ENCODE measurements around the gene SLC9C2. TPM values are rescaled to one million over a fixed set of nuclear protein-coding genes. Genes with fewer than 3 reads are reported as not detected.

SLC9C2 gene
- total RNA-seq, 2 experiments from 2014 or later, result not detected

DNA sequence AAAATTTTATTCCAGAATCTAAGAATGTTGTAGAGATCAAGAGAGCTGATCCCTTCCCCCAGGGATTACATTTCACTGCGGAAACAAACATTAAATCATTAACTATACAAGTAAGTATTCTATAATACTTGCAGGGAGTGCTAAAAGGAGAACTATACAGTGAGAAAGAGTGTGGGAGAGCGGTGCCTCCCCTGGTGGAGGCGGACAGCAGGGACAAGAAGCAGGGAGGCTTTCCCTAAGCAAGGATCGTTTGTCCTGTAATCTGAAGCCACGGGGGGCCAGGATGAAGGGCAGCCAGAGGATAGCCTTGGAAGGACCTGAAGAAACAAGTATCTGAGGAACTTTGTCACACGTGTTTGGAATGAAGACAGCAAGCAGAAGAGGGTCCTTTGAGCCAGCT lies 40.1 kb downstream of the SLC9C2 start:
- ATAC-seq (no peak), DNase-seq (no peak)
- peaks cover 1% of the 10 kb centered on the region for H3K36me3 Mint-ChIP-seq
- CTCF ChIA-PET, result no interaction called here
- H3K27ac Mint-ChIP-seq, result no peak overlapping the region
- peaks cover 6% of the 10 kb centered on the region for H3K9me3 Mint-ChIP-seq (ENCODE audit: low read depth)
- H3K4me3 Mint-ChIP-seq, result no peak overlapping the region
- no peaks in the 10 kb centered on the region for H3K4me1 Mint-ChIP-seq
- peaks cover 7% of the 10 kb centered on the region for H3K27me3 Mint-ChIP-seq

DNA sequence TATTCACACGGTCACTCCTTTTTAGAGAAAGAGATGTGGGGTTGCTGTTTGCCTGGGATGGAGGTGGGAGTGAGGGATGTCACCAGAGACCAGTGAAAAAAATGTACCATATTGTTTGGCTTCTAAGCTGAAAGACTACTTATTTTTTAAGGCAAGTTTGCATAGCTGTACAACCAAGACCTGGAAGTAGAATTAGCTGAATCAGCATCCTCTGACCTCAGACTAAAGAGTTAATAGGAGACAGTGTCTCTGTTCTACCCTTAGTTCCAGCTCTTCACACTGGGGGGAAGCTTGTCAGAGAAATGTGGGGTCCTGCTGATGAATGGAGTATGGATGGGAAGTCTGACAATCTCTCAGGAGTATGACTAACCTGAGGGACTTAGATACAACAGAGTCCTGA lies 41.6 kb downstream of the SLC9C2 start:
- peaks cover 2% of the 10 kb centered on the region for H3K27me3 Mint-ChIP-seq
- H3K27ac Mint-ChIP-seq, result no peak overlapping the region
- DNase-seq, result no peak
- CTCF ChIA-PET, result no interaction called here
- no peak overlapping the region for H3K4me3 Mint-ChIP-seq
- H3K4me1 Mint-ChIP-seq, result no peaks in the 10 kb centered on the region
- no peak for ATAC-seq
- no peaks in the 10 kb centered on the region for H3K36me3 Mint-ChIP-seq
- peaks cover 1% of the 10 kb centered on the region for H3K9me3 Mint-ChIP-seq (ENCODE audit: low read depth)

DNA sequence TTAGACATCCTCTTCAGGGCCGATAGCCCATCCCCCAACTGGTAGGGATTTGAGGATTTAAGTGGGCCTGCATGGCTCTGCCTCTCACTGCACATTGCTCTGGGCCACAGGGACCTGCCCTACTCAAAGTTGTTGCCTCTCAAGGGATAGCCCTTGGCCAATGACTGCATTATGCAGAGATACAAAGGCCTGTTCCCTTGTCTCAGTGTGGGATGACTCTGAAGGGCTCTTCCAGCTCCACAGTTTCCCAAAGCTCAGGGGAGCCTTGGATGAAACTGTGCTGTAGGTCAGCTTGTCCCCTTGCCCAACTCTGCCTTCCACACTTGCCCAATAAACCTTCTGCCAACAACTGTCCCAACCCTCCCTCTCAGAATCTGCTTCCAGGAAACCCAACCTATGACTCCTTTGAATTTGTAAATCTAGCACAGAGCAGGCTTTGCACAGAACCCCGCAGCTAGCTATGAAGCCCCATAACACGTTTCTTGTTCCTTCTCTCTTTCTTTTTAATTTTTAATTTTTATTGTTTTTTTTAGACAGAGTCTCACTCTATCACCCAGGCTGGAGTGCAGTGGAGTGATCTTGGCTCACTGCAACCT lies 42.5 kb downstream of the SLC9C2 start:
- no peak for DNase-seq
- no peaks in the 10 kb centered on the region for H3K36me3 Mint-ChIP-seq
- CTCF ChIA-PET, result interaction anchor here (0.9 kb wide), 1 partner anchor 10 kb away, joined by 3 read pairs; no protein-coding TSS in a partner anchor
- H3K4me3 Mint-ChIP-seq, result no peak overlapping the region
- no peak for ATAC-seq
- H3K9me3 Mint-ChIP-seq (ENCODE audit: low read depth), result no peaks in the 10 kb centered on the region
- H3K27ac Mint-ChIP-seq, result no peak overlapping the region
- H3K4me1 Mint-ChIP-seq, result no peaks in the 10 kb centered on the region
- H3K27me3 Mint-ChIP-seq, result no peaks in the 10 kb centered on the region

DNA sequence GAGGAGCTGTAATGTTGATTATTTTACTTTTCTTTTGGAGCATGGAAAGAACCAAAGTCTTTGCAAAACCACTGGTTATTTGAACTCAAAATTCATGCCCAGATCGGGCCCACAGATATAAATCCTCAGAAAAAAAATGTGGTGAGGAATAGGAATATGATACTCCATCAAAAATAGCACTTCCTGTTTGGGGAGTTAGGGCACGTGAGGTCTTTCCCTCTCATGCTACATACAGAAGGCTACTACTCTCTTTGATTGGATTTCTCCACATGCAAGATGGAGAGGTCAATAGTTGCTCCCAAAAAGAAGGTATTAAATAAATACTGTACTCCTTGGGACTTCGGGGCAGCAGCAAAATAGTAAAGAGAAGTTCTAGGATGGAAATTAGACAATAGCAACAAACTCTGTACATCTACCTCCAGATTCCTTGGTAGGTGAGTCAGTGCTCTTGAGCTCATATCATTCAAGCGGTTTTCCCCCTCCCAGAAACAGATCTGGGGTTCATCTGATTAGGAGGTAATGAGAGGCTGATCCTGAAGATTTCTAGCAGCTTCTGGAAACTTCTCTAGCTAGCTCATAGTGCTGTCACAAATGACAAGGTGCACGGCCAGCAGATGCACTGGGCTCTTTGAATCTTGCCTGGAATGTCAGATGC lies 47.1 kb downstream of the SLC9C2 start:
- ATAC-seq (no peak), DNase-seq (no peak)
- Mint-ChIP-seq H3K4me3 (no peak overlapping the region), H3K27ac (no peak overlapping the region), H3K4me1 (peaks cover 27% of the 10 kb centered on the region), H3K36me3 (peaks cover 5% of the 10 kb centered on the region), H3K27me3 (no peaks in the 10 kb centered on the region), H3K9me3 (ENCODE audit: low read depth) (no peaks in the 10 kb centered on the region)
- CTCF ChIA-PET, result interaction anchor here (1.5 kb wide), 1 partner anchor 126 kb away, joined by 3 read pairs; no protein-coding TSS in a partner anchor

DNA sequence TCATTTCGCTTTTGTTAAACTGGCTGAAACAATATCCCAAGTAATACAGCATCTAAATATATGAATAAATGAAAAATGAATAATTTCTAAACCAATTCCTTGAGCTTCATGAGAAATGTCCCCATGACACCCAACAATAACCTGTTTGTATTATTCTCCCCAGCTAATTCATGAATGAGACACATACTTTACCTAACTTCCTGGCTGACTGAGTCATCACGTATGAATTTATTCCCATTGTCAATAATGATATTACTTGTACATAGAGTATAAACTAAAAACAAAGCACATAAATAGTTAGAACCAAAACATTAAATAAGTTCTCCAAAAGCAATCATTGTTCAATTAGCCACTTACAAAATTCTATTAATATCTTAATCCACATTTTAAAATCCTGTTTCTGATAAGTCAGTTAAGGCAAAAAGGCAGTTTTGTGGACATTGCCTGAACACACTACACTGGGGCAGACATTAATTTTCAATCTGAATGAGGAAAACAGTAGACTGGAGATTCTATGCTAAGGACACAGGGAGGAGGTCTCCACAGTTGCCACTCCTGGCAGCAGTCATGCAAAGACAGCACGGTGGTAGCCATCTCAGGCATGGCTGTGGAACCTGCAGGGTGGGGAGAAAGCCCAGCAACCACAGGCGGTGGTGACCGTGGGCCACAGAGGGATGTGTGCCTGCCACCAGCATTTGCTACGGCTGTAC lies 48.2 kb downstream of the SLC9C2 start:
- no peak for DNase-seq
- Mint-ChIP-seq H3K4me3 (no peak overlapping the region), H3K36me3 (peaks cover 7% of the 10 kb centered on the region), H3K27ac (no peak overlapping the region), H3K9me3 (ENCODE audit: low read depth) (no peaks in the 10 kb centered on the region), H3K4me1 (peaks cover 34% of the 10 kb centered on the region), H3K27me3 (no peaks in the 10 kb centered on the region)
- CTCF ChIA-PET, result interaction anchor here (1.5 kb wide), 1 partner anchor 125 kb away, joined by 3 read pairs; no protein-coding TSS in a partner anchor
- no peak for ATAC-seq

DNA sequence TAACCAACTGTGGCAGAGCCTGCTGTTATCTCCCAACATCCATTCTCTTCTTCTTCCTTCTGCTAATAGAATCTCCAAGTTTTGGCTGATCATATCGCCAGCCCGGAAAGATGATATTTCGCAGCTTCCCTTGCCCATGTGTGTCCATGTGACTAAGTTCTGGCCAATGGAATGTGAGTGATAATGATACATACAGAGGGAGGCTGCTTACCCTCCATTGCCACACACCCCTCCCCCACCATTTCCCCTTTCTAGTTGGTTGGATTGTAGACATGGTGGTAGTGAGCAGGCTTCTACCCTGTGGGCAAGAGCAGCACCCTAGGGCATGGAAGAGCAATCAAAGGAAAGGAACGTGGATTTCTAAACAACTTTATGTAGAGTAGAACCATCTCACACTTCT lies 48.8 kb downstream of the SLC9C2 start:
- Mint-ChIP-seq H3K27me3 (no peaks in the 10 kb centered on the region), H3K4me1 (peaks cover 38% of the 10 kb centered on the region), H3K27ac (no peak overlapping the region), H3K36me3 (peaks cover 7% of the 10 kb centered on the region), H3K9me3 (ENCODE audit: low read depth) (no peaks in the 10 kb centered on the region), H3K4me3 (no peak overlapping the region)
- CTCF ChIA-PET, result no interaction called here
- ATAC-seq, result no peak
- no peak for DNase-seq

- Mint-ChIP-seq H3K4me1 (peaks cover 43% of the 10 kb centered on the region), H3K27me3 (no peaks in the 10 kb centered on the region), H3K4me3 (no peak overlapping the region), H3K9me3 (ENCODE audit: low read depth) (no peaks in the 10 kb centered on the region), H3K27ac (no peak overlapping the region), H3K36me3 (peaks cover 7% of the 10 kb centered on the region)
- no peak for ATAC-seq
- DNase-seq, result no peak
- CTCF ChIA-PET, result no interaction called here
These were observed 49.6 kb downstream of the SLC9C2 start for GRCh38 chr1:173553312-173553711.

DNA sequence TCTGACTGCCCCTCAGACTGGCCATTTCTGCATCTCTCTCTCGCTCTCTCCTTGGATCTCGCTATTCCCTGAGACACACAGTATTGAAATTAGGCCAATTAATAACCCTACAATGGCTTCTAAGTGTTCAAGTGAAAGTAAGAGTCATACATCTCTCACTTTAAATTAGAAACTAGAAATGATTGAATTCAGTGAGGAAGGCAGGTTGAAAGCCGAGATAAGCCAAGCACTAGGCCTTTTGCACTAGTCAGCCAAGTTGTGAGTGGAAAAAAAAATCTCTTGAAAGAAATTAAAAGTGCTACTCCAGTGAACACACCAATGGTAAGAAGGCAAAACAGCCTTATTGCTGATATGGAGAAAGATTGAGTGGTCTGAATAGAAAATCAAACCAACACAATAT lies 51.2 kb downstream of the SLC9C2 start:
- CTCF ChIA-PET, result no interaction called here
- Mint-ChIP-seq H3K36me3 (peaks cover 7% of the 10 kb centered on the region), H3K4me3 (no peak overlapping the region), H3K27me3 (no peaks in the 10 kb centered on the region), H3K4me1 (peaks cover 43% of the 10 kb centered on the region), H3K9me3 (ENCODE audit: low read depth) (no peaks in the 10 kb centered on the region), H3K27ac (peak overlapping the region; percentile 66)
- DNase-seq (no peak), ATAC-seq (no peak)

DNA sequence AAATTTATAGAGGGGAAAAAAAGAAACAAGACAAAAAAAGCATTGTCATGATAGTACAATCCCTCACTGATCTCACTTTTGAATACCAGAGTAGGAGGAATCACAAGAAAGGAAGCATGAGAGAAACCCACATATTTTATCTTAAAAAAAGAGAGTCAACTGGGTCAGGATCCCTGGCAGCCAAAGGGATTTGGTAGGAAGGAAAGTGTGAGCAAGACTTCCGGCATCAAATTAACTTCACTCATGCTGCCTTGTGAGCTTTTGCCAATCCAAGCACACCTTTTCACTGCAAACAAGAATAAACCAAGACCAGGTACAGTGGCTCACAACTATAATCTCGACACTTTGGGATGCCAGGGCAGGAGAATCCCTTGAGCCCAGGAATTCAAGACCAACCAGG lies 53.1 kb downstream of the SLC9C2 start:
- CTCF ChIA-PET, result interaction anchor here (0.7 kb wide), 1 partner anchor 10 kb away, joined by 3 read pairs; no protein-coding TSS in a partner anchor
- Mint-ChIP-seq H3K36me3 (peaks cover 7% of the 10 kb centered on the region), H3K4me3 (no peak overlapping the region), H3K27me3 (no peaks in the 10 kb centered on the region), H3K9me3 (ENCODE audit: low read depth) (no peaks in the 10 kb centered on the region), H3K4me1 (peaks cover 43% of the 10 kb centered on the region), H3K27ac (no peak overlapping the region)
- DNase-seq (no peak), ATAC-seq (no peak)

GRCh38 chr1:173545688-173546087 lies 57.2 kb downstream of the SLC9C2 start:
- CTCF ChIA-PET, result no interaction called here

DNA sequence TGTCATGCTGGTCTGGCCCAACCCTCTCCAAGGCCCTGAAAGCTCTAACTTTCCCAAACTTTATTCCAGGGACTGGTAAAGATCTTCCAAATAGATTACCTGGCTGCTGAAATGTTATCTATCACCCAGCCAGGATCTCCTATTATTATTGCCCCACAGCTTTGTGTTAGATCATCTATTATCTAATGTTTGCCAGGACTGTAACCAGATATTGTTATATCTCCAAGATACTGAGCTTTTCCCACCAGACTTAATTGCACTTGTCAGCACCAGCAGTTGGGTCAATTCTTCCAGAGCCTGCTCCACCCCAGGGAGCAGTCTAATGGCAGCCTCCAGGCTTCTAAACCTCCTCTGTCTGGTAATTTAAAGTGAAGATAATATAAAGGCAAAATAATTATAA lies 66.6 kb downstream of the SLC9C2 start:
- CTCF ChIA-PET, result no interaction called here
- ATAC-seq, result no peak
- Mint-ChIP-seq H3K4me1 (peaks cover 12% of the 10 kb centered on the region), H3K9me3 (ENCODE audit: low read depth) (peaks cover 2% of the 10 kb centered on the region), H3K4me3 (no peak overlapping the region), H3K27me3 (no peaks in the 10 kb centered on the region), H3K27ac (no peak overlapping the region), H3K36me3 (peaks cover 10% of the 10 kb centered on the region)
- DNase-seq, result no peak

More at GRCh38 chr1:173545688-173546087, 57.2 kb downstream of the SLC9C2 start:
- H3K27me3 Mint-ChIP-seq, result no peaks in the 10 kb centered on the region
- ATAC-seq (no peak), DNase-seq (no peak)
- peaks cover 5% of the 10 kb centered on the region for H3K36me3 Mint-ChIP-seq
- no peak overlapping the region for H3K4me3 Mint-ChIP-seq
- peaks cover 2% of the 10 kb centered on the region for H3K9me3 Mint-ChIP-seq (ENCODE audit: low read depth)
- no peak overlapping the region for H3K27ac Mint-ChIP-seq
- H3K4me1 Mint-ChIP-seq, result peaks cover 15% of the 10 kb centered on the region

GRCh38 chr1:173532237-173532636 lies 70.6 kb downstream of the SLC9C2 start:
- Mint-ChIP-seq H3K27ac (peak overlapping the region; percentile 79), H3K4me3 (no peak overlapping the region), H3K4me1 (peaks cover 12% of the 10 kb centered on the region), H3K9me3 (ENCODE audit: low read depth) (no peaks in the 10 kb centered on the region), H3K36me3 (peaks cover 9% of the 10 kb centered on the region), H3K27me3 (no peaks in the 10 kb centered on the region)
- ATAC-seq (no peak), DNase-seq (no peak)
- CTCF ChIA-PET, result interaction anchor here (1.7 kb wide), 1 partner anchor 15 kb away, joined by 5 read pairs; no protein-coding TSS in a partner anchor

DNA sequence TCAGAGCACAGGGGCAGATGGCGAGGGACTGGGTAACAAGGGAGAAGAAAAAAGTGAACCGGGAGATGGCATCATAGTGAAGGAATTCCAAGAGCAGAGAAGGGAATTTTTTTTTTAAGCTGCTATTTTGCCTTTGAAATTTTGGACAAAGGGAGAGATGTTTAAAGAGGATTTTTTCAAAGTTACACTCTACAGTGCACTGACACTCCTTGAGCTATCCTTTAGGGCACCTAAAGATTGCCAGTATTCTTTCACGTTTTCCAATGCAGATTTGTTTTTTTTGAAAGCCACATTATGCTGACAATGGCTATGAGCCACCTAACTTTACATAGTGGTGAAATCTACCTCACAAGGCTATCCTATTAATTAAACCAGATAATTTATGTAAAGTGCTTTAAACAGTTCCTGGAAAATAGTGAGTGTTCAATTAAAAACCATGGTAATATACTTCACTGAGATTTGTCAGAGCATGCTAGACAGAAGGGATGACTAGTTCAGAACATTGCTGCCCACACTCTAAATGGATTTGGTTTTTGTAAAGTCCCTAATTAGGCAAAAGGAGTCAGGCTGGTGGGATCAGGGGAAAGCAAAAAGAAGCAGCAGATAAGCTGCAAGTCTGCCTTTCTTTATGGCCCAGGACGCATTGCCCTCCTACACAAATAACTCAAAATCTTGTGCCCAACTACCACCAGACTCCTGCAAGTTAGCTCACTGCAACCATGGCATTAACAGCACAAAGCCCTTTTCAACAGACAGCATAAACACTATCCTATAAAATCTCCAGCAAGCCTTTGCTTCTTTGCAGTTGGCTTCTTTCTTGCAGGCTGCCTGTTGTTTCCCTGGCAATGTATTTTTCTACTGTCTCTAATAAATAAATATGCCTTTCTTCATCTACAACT lies 71.8 kb downstream of the SLC9C2 start:
- no peaks in the 10 kb centered on the region for H3K9me3 Mint-ChIP-seq (ENCODE audit: low read depth)
- CTCF ChIA-PET, result interaction anchor here (1.6 to 1.7 kb wide), 2 partner anchors 16 to 101 kb away, joined by 3 to 5 read pairs; no protein-coding TSS in a partner anchor
- H3K36me3 Mint-ChIP-seq, result peaks cover 9% of the 10 kb centered on the region
- DNase-seq, result no peak
- no peak overlapping the region for H3K4me3 Mint-ChIP-seq
- H3K27ac Mint-ChIP-seq, result no peak overlapping the region
- ATAC-seq, result no peak
- peaks cover 12% of the 10 kb centered on the region for H3K4me1 Mint-ChIP-seq
- no peaks in the 10 kb centered on the region for H3K27me3 Mint-ChIP-seq

Measured in activated CD8-positive, alpha-beta memory T cell treated with anti-CD3 and anti-CD28 coated beads, Interleukin-2, amount 10 ng/mL, durations not matched to agents 7 days and 5 days (primary cell).